Measurements from ENCODE around the gene PROCA1.

- TF ChIP-seq EZH2 (IDR thresholded peaks at IDR 0.05; ENCODE audit: low read length) (no peak), CTCF (optimal IDR thresholded peaks at IDR 0.05 in 1 of 3, IDR thresholded peaks at IDR 0.05 in 1 of 3, conservative IDR thresholded peaks at IDR 0.05 in 1 of 3; ENCODE audit: extremely low read depth in 1 of 3, insufficient read depth in 2 of 3, low read length in 3 of 3) (no peak)
These were observed 25.6 kb upstream of the PROCA1 start for GRCh38 chr17:28737316-28737715.

Data from keratinocyte (primary cell).